T-helper 1 cell treated with Interleukin-12 subunit alpha and Interleukin-12 subunit beta and Interleukin-4 antibody, amounts not matched to agents 30 ng/mL and 1 ng/mL, for 36 hours (primary cell): ENCODE data around the gene ANKRD44. TPM values are rescaled to one million over a fixed set of nuclear protein-coding genes. Genes with fewer than 3 reads are reported as not detected.

Experiments
- intact Hi-C: fragments of 100-400 bp; cut with micrococcal nuclease; formaldehyde crosslinking; loops from one replicate; pipeline ENCODE4 v1.15.1; 2024
- total RNA-seq: library from RNA; stranded (reverse); gene quantifications from 2 replicates; pipeline ENCODE4 v1.2.3, GENCODE V29; 2022

Gene ANKRD44
- total RNA-seq, 1 donor from 2014 or later, result 256 TPM

DNA sequence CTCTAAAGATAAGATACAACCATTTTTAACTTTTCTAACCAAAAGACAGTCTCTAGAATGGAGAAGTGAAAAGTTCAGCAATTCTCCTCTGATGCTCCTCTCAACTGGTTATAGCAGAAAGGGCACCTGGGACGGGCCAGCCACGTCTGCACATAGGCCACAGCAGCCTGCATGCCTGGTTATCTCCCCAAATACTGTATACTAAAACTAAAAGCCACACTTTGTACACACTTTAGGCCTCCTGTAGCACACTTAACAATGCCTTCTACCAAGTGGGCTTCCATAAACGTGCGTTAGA, 179.1 kb downstream of the ANKRD44 start:
- intact Hi-C loops, result loop anchor here (5.0 kb wide), 1 partner anchor 181 kb away; the partner anchor contains the start of gene ANKRD44

GRCh38 chr2:197130318-197130717, 180.3 kb downstream of the ANKRD44 start:
- intact Hi-C loops, result loop anchor here (1.0 to 5.0 kb wide), 2 partner anchors 16 to 182 kb away; partner anchors contain the start of gene ANKRD44

DNA sequence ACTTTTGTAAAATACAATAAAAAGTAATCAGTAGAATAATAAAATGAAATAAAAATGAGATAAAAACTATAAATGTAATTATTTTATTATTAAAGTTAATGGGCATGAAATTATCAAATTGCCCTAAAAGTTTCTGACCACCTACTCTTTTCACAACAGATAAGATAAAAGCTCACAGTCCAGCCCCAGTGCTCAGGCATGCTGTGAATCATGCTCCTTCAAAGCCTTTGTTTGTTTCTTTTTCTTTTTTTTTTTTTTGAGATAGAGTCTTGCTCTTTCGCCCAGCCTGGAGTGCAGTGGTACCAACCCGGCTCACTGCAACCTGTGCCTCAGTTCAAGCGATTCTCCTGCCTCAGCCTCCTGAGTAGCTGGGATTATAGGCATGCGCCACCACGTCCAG, 181.7 kb downstream of the ANKRD44 start:
- intact Hi-C loops, result loop anchor here (5.0 kb wide), 1 partner anchor 368 kb away; the partner anchor contains the start of gene HSPD1

DNA sequence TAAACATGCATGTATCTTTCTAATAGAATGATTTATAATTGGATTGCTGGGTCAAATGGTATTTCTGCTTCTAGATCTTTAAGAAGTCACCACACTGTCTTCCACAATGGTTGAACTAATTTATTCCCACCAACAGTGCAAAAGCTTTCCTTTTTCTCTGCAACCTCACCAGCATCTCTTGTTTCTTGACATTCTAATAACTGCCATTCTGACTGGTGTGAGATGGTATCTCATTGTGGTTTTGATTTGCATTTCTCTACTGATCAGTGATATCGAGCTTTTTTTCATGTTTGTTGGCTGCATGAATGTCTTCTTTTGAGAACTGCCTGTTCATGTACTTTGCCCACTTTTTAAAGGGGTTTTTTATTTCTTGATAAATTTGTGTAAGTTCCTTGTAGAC, 182.5 kb downstream of the ANKRD44 start:
- intact Hi-C loops, result loop anchor here (5.0 kb wide), 1 partner anchor 369 kb away; the partner anchor contains the start of gene HSPD1

GRCh38 chr2:197126630-197127352, 183.8 kb downstream of the ANKRD44 start:
- intact Hi-C loops, result loop anchor here (5.0 kb wide), 1 partner anchor 371 kb away; the partner anchor contains the start of gene HSPD1

- intact Hi-C loops, result loop anchor here (5.0 kb wide), 1 partner anchor 372 kb away; the partner anchor contains the start of gene HSPD1
Observed at GRCh38 chr2:197124639-197125390, 185.8 kb downstream of the ANKRD44 start.

DNA sequence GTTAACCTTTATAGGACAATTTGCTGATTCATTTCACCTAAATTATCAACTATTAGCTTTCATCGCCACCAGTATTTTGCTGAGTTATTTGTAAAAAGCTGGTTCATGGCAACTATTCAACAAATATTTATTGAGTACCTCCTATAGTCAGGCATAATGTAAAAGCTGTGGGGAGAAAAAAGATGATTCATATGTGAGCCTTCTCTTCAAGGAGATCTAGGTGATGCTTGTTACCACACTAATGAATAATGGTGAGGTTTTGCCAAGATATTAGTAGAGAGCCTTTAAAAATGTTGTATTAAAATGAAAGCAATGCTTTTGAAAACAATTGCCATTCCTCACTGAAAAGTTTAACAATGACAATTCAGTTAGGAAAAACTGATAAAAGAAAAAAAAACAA, 187.8 kb downstream of the ANKRD44 start:
- intact Hi-C loops, result no loop called here

DNA sequence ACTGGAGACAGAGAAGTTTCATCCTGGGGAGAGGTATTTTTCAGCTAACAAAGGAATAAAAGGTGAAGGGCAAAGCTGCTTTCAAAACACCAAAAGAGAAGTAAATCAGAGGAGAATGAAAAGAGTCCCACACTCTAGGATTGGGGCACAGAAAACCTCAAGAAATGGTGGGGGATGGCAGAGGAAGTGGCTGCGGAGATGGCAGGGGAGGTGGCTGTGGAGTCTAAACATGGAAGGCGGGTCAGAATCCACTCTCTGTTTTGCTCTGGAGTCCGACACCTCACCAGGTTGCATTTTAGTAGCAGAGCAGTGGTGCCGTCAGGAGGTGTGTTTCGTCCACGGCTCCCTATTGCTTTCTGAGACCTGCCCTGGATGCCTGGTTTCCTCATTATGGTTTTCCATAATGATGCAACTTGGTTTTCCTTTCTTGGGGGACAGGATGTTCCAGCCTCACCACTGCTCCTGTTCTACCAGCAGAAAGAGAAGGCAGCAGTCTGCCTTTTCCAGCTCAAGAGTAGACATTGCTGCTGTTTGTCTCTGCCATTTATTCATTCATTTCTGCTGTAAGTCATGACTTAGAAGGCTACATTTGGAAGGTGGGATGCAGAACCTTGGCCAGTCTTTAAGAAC, 188.7 kb downstream of the ANKRD44 start:
- intact Hi-C loops, result no loop called here

GRCh38 chr2:197121255-197121654, 189.3 kb downstream of the ANKRD44 start:
- intact Hi-C loops, result no loop called here

- intact Hi-C loops, result loop anchor here (2.0 kb wide), 1 partner anchor 206 kb away; no protein-coding TSS in a partner anchor
Observed at GRCh38 chr2:197116306-197116879, 194.2 kb downstream of the ANKRD44 start.

DNA sequence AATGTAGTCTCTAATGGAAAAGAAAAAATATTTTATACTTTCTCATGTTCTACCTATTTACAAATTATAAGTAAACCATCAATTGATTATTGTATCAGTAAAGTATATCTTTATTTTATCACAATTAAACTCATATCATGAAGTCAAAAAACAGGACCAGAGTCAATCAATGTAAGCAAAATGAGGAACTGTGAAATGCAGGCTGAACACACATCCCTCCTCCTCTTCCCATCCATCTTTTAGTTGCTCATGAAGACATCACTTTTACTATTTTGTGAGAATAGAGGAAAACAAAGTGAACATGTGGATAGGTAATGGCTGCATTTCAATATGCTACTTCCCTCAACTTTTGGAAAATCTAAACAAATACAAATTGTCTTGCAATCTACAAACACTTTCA, 195.3 kb downstream of the ANKRD44 start:
- intact Hi-C loops, result no loop called here

DNA sequence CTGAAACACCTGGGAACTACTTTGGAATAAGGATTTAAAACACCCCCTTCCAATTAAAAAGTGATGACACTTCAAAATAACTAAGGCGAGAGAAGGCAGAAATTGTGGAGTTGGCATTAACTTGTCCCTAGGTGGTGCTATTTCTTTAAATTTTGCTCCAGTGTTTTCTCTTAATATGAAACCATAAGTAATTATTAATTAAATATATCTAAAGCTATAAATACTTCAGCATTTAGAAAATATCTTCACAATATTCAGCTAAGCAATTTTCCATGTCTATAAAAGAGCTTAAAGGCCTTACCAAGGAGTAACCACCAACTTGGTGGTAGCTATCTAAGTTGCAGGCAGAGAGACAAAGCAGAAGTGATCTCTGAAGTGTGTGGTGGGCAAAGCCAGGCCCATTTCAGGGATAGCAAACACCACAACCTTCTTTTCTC, 197.3 kb downstream of the ANKRD44 start:
- intact Hi-C loops, result loop anchor here (1.0 to 5.0 kb wide), 5 partner anchors 34 to 265 kb away; no protein-coding TSS in a partner anchor

DNA sequence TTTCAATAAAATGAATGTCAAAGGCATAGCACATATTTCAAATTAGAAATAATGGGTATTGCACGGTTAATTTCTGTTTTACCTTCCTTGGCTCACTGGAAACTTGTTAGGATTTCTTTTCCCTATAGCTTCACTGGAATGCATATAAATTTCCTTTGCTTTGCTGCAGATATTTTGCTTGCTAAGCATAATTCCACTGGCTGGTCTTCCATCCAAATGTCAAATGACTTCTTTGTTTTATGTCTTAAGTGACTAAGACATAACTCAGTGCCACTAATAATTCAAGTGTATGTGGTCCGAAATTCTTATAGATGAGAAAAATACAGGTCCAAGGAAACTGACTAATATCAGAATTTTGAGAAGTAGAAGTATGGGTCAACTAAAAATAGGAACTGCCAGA, 201.3 kb downstream of the ANKRD44 start:
- intact Hi-C loops, result no loop called here

DNA sequence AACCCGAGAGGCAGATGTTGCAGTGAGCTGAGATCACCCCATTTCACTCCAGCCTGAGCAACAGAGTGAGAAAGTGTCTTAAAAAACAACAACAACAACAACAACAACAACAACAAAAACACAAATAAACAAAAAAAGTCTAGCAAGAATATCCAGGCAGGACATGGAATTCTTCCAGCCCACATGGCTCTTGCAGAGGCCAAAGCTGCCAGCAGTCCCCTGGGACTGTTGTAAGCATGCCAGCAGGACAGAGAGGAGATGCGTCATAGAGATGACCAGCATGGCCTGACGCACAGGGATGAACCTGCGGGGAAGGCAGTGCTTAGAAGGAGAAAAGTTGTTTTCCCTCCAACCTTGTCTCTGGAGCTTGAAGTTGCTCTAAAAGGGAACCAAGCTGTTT, 201.8 kb downstream of the ANKRD44 start:
- intact Hi-C loops, result no loop called here

GRCh38 chr2:197107291-197108269, 203.0 kb downstream of the ANKRD44 start:
- intact Hi-C loops, result no loop called here

DNA sequence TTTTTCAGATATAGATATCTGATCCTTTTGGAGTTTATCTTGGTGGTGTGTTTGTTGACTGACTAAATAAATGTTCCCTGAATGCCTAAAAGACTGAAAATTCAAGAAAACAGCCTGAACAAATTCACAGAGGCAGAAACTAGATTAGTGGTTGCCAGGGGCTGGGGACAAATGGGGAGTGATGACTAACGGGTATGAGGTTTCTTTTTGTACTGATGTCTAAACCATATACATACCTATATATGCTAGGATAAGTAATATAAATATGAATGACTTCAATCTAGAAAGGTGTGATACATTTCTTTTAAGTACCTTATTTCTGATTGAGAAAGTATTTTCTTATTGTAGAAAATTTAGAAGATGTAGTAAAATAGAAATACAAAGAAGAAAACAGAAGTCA, 207.2 kb downstream of the ANKRD44 start:
- intact Hi-C loops, result loop anchor here (2.0 kb wide), 1 partner anchor 275 kb away; no protein-coding TSS in a partner anchor

DNA sequence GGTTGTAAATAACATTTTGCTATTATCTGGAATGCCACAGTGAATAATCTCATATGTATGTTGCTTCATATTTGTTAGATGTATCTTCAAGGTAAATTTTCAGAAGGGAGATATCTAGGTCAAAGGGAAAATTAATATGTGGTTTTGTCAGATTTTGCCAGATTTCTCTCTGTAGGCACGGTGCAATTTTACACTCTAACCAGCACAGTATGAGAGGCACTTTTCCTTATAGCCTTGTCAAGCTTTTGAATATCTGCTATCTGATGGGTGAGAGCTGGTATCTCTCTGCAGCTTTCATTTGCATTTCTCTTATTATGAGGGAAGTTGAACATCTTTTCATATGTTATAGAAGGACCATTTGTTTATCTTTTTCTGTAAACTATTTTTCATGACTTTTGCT, 208.3 kb downstream of the ANKRD44 start:
- intact Hi-C loops, result loop anchor here (2.0 kb wide), 1 partner anchor 277 kb away; no protein-coding TSS in a partner anchor

DNA sequence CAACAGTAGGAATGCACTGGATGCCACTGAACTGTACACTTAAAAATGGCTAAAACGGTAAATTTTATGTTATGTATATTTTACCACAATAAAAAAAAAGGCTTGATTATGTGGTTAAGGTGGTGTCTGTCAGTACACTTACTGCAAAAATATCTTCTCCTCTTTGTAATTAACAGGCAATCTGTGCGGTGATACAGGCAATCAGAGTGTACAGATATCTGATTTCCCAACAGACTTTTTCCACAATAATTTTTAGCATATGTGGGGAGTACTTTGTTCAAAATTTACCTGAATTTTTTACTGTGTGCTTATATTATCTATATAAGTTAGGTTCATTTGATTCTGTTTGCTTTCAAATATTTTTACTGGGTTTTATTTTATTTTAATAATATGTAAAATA, 209.1 kb downstream of the ANKRD44 start:
- intact Hi-C loops, result no loop called here

- intact Hi-C loops, result no loop called here
Observed at GRCh38 chr2:197097578-197098366, 212.8 kb downstream of the ANKRD44 start.
